HEK293T (cell line): ENCODE data around the gene TMEM132D.
"Not testable (repeated sequence)": the region's sequence is repeated elsewhere in the genome, so short reads cannot be mapped to it uniquely, and the experiment has no call there.

Experiments used
- ARNT ChIP-seq: fragments of 450-650 bp; IDR thresholded peaks from 2 replicates; pipeline ENCODE4 v1.6.1; 2017; ENCODE audit warnings: mild to moderate bottlenecking
- FOXA1 ChIP-seq: fragments of 450-650 bp; IDR thresholded peaks from 2 replicates; pipeline ENCODE4 v1.6.1; 2016; ENCODE audit warnings: mild to moderate bottlenecking
- FOXK2 ChIP-seq: fragments of 450-650 bp; IDR thresholded peaks from 2 replicates; pipeline ENCODE4 v1.6.1; 2016; ENCODE audit warnings: mild to moderate bottlenecking
- FOXM1 ChIP-seq: fragments of 450-650 bp; IDR thresholded peaks from 2 replicates; pipeline ENCODE4 v1.6.1; 2017; ENCODE audit warnings: mild to moderate bottlenecking, borderline replicate concordance
- L3MBTL2 ChIP-seq: fragments of 450-650 bp; conservative IDR thresholded peaks from 2 replicates; pipeline ENCODE4 v1.6.1; 2016; ENCODE audit warnings: mild to moderate bottlenecking
- SP1 ChIP-seq: fragments of 450-650 bp; IDR thresholded peaks from 2 replicates; pipeline ENCODE4 v1.6.1; 2017
- SUZ12 ChIP-seq: fragments of 450-650 bp; IDR thresholded peaks from 2 replicates; pipeline ENCODE4 v1.6.1; 2016; ENCODE audit warnings: mild to moderate bottlenecking
- TARDBP ChIP-seq: fragments of 450-650 bp; IDR thresholded peaks from 2 replicates; pipeline ENCODE4 v1.6.1; 2016
- TF ChIP-seq, protein P1 (sequence below): fragments of 450-650 bp; IDR thresholded peaks from 2 replicates; pipeline ENCODE4 v1.6.1; 2016

GRCh38 chr12:129043334-129043733 lies 860.5 kb downstream of the TMEM132D start:
- TF ChIP-seq, protein P1, sequence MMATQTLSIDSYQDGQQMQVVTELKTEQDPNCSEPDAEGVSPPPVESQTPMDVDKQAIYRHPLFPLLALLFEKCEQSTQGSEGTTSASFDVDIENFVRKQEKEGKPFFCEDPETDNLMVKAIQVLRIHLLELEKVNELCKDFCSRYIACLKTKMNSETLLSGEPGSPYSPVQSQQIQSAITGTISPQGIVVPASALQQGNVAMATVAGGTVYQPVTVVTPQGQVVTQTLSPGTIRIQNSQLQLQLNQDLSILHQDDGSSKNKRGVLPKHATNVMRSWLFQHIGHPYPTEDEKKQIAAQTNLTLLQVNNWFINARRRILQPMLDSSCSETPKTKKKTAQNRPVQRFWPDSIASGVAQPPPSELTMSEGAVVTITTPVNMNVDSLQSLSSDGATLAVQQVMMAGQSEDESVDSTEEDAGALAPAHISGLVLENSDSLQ: not testable (repeated sequence)
- TF ChIP-seq FOXM1, L3MBTL2, FOXK2, SP1, ARNT, SUZ12, FOXA1, TARDBP: not testable (repeated sequence)
